ENCODE results near the gene WASL. TPM values are rescaled to one million over a fixed set of nuclear protein-coding genes. Genes with fewer than 3 reads are reported as not detected.
"Not testable (repeated sequence)": the region's sequence is repeated elsewhere in the genome, so short reads cannot be mapped to it uniquely, and the experiment has no call there.

Gene WASL
- polyA plus RNA-seq, 3 donors: 1.6 to 3.9 (median 2.1) TPM

GRCh38 chr7:123796568-123796967 is 47.8 kb upstream of the WASL start:
- Histone ChIP-seq H3K9ac (ENCODE audit: insufficient read depth, low read length, poor library complexity, severe bottlenecking) (no peak overlapping the region), H3K4me3 (replicated peaks in 1 of 3; ENCODE audit: low read depth in 2 of 3, low read length in 3 of 3) (no peak overlapping the region), H3K4me1 (ENCODE audit: control insufficient read depth in 1 of 2, insufficient read depth in 2 of 2, low read length in 2 of 2) (no peaks in the 10 kb centered on the region), H3K27me3 (ENCODE audit: control insufficient read depth in 2 of 2, insufficient read depth in 2 of 2, low read length in 2 of 2) (no peaks in the 10 kb centered on the region), H3K79me2 (ENCODE audit: insufficient read depth, low read length) (no peaks in the 10 kb centered on the region), H3K4me2 (replicated peaks; ENCODE audit: extremely low read depth, low read length, poor library complexity, severe bottlenecking) (no peak overlapping the region), H3K36me3 (replicated peaks in 1 of 2; ENCODE audit: control insufficient read depth in 1 of 2, insufficient read depth in 2 of 2, low read length in 2 of 2) (no peaks in the 10 kb centered on the region), H3K9me3 (replicated peaks in 1 of 2; ENCODE audit: control insufficient read depth in 1 of 2, insufficient read depth in 1 of 2, low read length in 2 of 2) (no peaks in the 10 kb centered on the region), H4K20me1 (ENCODE audit: insufficient read depth, low read length) (no peaks in the 10 kb centered on the region), H2AFZ (ENCODE audit: insufficient read depth, low read depth, low read length, poor library complexity, severe bottlenecking) (no peak overlapping the region), H3K27ac (ENCODE audit: low read depth in 1 of 2, low read length in 2 of 2) (no peak overlapping the region)
- WGBS (ENCODE audit: insufficient coverage): no CpG with 5 or more reads among the region's 1 CpG
- Mint-ChIP-seq H3K27me3 (ENCODE audit: low read depth in 3 of 3) (peaks cover 0 to 5% (median 3%) of the 10 kb centered on the region in 3 donors), H3K9me3 (peaks cover 0 to 2% (median 0%) of the 10 kb centered on the region in 7 donors), H3K27ac (no peak overlapping the region), H3K4me3 (no peak overlapping the region), H3K4me1 (no peaks in the 10 kb centered on the region), H3K36me3 (no peaks in the 10 kb centered on the region)
- intact Hi-C loops (cut with micrococcal nuclease): loop anchor here in 1 of 2 donors (5.0 kb wide), 1 partner anchor 66 kb away; no protein-coding TSS in a partner anchor
- TF ChIP-seq CTCF (IDR thresholded peaks at IDR 0.05): no peak
- no peak for DNase-seq

DNA sequence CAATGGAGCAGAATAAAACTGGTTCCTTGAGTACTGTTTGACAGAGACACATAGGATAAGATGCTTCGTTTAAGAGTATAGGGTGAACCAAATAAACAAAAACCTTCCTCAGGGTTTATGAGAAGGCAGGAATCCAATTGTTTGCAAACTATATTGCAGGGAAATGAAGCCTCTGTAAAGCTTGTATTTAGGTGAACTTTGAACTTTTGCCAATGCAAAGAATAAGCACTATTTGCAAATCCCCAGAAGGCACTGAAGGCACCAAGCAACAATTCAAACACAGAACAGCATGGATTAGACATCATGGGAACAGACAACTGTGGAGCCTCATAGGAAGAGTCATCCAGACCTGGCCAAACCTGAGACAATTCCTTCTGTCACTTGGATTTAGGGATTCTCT is 47.1 kb upstream of the WASL start:
- Histone ChIP-seq H3K36me3 (replicated peaks in 1 of 2; ENCODE audit: control insufficient read depth in 1 of 2, insufficient read depth in 2 of 2, low read length in 2 of 2) (no peaks in the 10 kb centered on the region), H4K20me1 (ENCODE audit: insufficient read depth, low read length) (no peaks in the 10 kb centered on the region), H3K27me3 (ENCODE audit: control insufficient read depth in 2 of 2, insufficient read depth in 2 of 2, low read length in 2 of 2) (no peaks in the 10 kb centered on the region), H3K9me3 (replicated peaks in 1 of 2; ENCODE audit: control insufficient read depth in 1 of 2, insufficient read depth in 1 of 2, low read length in 2 of 2) (no peaks in the 10 kb centered on the region), H3K79me2 (ENCODE audit: insufficient read depth, low read length) (no peaks in the 10 kb centered on the region), H3K4me2 (replicated peaks; ENCODE audit: extremely low read depth, low read length, poor library complexity, severe bottlenecking) (no peak overlapping the region), H3K9ac (ENCODE audit: insufficient read depth, low read length, poor library complexity, severe bottlenecking) (no peak overlapping the region), H2AFZ (ENCODE audit: insufficient read depth, low read depth, low read length, poor library complexity, severe bottlenecking) (no peak overlapping the region), H3K27ac (ENCODE audit: low read depth in 1 of 2, low read length in 2 of 2) (no peak overlapping the region), H3K4me1 (ENCODE audit: control insufficient read depth in 1 of 2, insufficient read depth in 2 of 2, low read length in 2 of 2) (no peaks in the 10 kb centered on the region), H3K4me3 (replicated peaks in 1 of 3; ENCODE audit: low read depth in 2 of 3, low read length in 3 of 3) (no peak overlapping the region)
- no peak for TF ChIP-seq CTCF (IDR thresholded peaks at IDR 0.05)
- Mint-ChIP-seq H3K9me3 (peaks cover 0 to 2% (median 0%) of the 10 kb centered on the region in 7 donors), H3K4me1 (no peaks in the 10 kb centered on the region), H3K4me3 (no peak overlapping the region), H3K27me3 (ENCODE audit: low read depth in 3 of 3) (peaks cover 0 to 5% (median 3%) of the 10 kb centered on the region in 3 donors), H3K27ac (no peak overlapping the region), H3K36me3 (no peaks in the 10 kb centered on the region)
- WGBS (ENCODE audit: insufficient coverage): no CpG with 5 or more reads among the region's 1 CpG
- intact Hi-C loops (cut with micrococcal nuclease): loop anchor here in 1 of 2 donors (5.0 kb wide), 1 partner anchor 66 kb away; no protein-coding TSS in a partner anchor
- DNase-seq: no peak

GRCh38 chr7:123795116-123795515 is 46.3 kb upstream of the WASL start:
- H3K27me3 ChIP-seq (ENCODE audit: control insufficient read depth in 2 of 2, insufficient read depth in 2 of 2, low read length in 2 of 2); H3K4me1 Mint-ChIP-seq; H3K27ac Mint-ChIP-seq; H3K36me3 ChIP-seq (replicated peaks in 1 of 2; ENCODE audit: control insufficient read depth in 1 of 2, insufficient read depth in 2 of 2, low read length in 2 of 2); H3K79me2 ChIP-seq (ENCODE audit: insufficient read depth, low read length); H3K9me3 ChIP-seq (replicated peaks in 1 of 2; ENCODE audit: control insufficient read depth in 1 of 2, insufficient read depth in 1 of 2, low read length in 2 of 2); H3K27ac ChIP-seq (ENCODE audit: low read depth in 1 of 2, low read length in 2 of 2); DNase-seq; H3K4me1 ChIP-seq (ENCODE audit: control insufficient read depth in 1 of 2, insufficient read depth in 2 of 2, low read length in 2 of 2); H3K4me3 ChIP-seq (replicated peaks in 1 of 3; ENCODE audit: low read depth in 2 of 3, low read length in 3 of 3); H3K9me3 Mint-ChIP-seq; H2AFZ ChIP-seq (ENCODE audit: insufficient read depth, low read depth, low read length, poor library complexity, severe bottlenecking); H3K9ac ChIP-seq (ENCODE audit: insufficient read depth, low read length, poor library complexity, severe bottlenecking); H4K20me1 ChIP-seq (ENCODE audit: insufficient read depth, low read length); H3K36me3 Mint-ChIP-seq; H3K27me3 Mint-ChIP-seq (ENCODE audit: low read depth in 3 of 3); H3K4me2 ChIP-seq (replicated peaks; ENCODE audit: extremely low read depth, low read length, poor library complexity, severe bottlenecking); H3K4me3 Mint-ChIP-seq: not testable (repeated sequence)
- WGBS (ENCODE audit: insufficient coverage): no CpG with 5 or more reads among the region's 1 CpG
- intact Hi-C loops (cut with micrococcal nuclease): loop anchor here in 1 of 2 donors (5.0 kb wide), 1 partner anchor 67 kb away; no protein-coding TSS in a partner anchor

Data from CD14-positive monocyte (primary cell).